Activated CD4-positive, alpha-beta T cell treated with anti-CD3 and anti-CD28 coated beads, Interleukin-2, amount 10 ng/mL, durations not matched to agents 7 days and 5 days (primary cell): ENCODE results near the gene CEP295NL. TPM values are rescaled to one million over a fixed set of nuclear protein-coding genes. Genes with fewer than 3 reads are reported as not detected.
"Not testable (repeated sequence)": the region's sequence is repeated elsewhere in the genome, so short reads cannot be mapped to it uniquely, and the experiment has no call there.

Source experiments
- CTCF ChIA-PET: fragments of 350-600 bp; sonication (Branson Sonifier 250); formaldehyde crosslinking; loops from one replicate; lab custom pipeline; 2021; ENCODE audit warnings: antibody characterized with exemption; lab: Charles Lee
- POLR2A ChIA-PET: fragments of 350-600 bp; sonication (Branson Sonifier 250); formaldehyde crosslinking; loops from one replicate; lab custom pipeline; 2021; ENCODE audit warnings: antibody characterized with exemption; lab: Charles Lee
- DNase-seq: peaks from one replicate; pipeline ENCODE4 v3.0.0-alpha.2; 2020
- H3K27ac Mint-ChIP-seq: one replicate; pipeline ENCODE4 v1.8.0; 2021; ENCODE audit warnings: mild to moderate bottlenecking, moderate library complexity, mixed read lengths
- H3K27me3 Mint-ChIP-seq: one replicate; pipeline ENCODE4 v1.8.0; 2021; ENCODE audit warnings: mixed read lengths
- H3K36me3 Mint-ChIP-seq: one replicate; pipeline ENCODE4 v1.8.0; 2021; ENCODE audit warnings: low read depth, mixed read lengths
- H3K4me1 Mint-ChIP-seq: one replicate; pipeline ENCODE4 v1.8.0; 2021; ENCODE audit warnings: mixed read lengths
- H3K4me3 Mint-ChIP-seq: one replicate; pipeline ENCODE4 v1.8.0; 2021; ENCODE audit warnings: mild to moderate bottlenecking, moderate library complexity, mixed read lengths
- H3K9me3 Mint-ChIP-seq: one replicate; pipeline ENCODE4 v1.8.0; 2021; ENCODE audit warnings: mixed read lengths
- total RNA-seq, 2 experiments: library from RNA; stranded (reverse); gene quantifications; one replicate each; pipeline ENCODE4 v1.2.3, GENCODE V29; 2021

The CEP295NL gene
- total RNA-seq, 2 experiments from 2014 or later = 0.10 TPM; not detected in 1

GRCh38 chr17:78886954-78887353 lies 16.0 kb downstream of the CEP295NL start:
- CTCF ChIA-PET = no interaction called here
- Mint-ChIP-seq H3K4me3 (no peak overlapping the region), H3K36me3 (no peaks in the 10 kb centered on the region), H3K9me3 (no peaks in the 10 kb centered on the region), H3K27ac (no peak overlapping the region), H3K27me3 (peaks cover 1% of the 10 kb centered on the region), H3K4me1 (peaks cover 50% of the 10 kb centered on the region)
- POLR2A ChIA-PET = interaction anchor here (0.6 kb wide), 1 partner anchor 8 kb away, joined by 3 read pairs; no protein-coding TSS in a partner anchor
- no peak for DNase-seq

- peaks cover 40% of the 10 kb centered on the region for H3K4me1 Mint-ChIP-seq
These were observed 17.0 kb downstream of the CEP295NL start for GRCh38 chr17:78885956-78886355.

GRCh38 chr17:78884876-78885667 lies 17.9 kb downstream of the CEP295NL start:
- ChIA-PET POLR2A (no interaction called here), CTCF (interaction anchor here (0.6 to 1.1 kb wide), 2 partner anchors 14 to 29 kb away, joined by 3 read pairs; no protein-coding TSS in a partner anchor)
- Mint-ChIP-seq H3K27ac (no peak overlapping the region), H3K9me3 (no peaks in the 10 kb centered on the region), H3K36me3 (no peaks in the 10 kb centered on the region), H3K27me3 (peaks cover 1% of the 10 kb centered on the region), H3K4me1 (peaks cover 34% of the 10 kb centered on the region), H3K4me3 (no peak overlapping the region)
- no peak for DNase-seq

More at GRCh38 chr17:78885956-78886355, 17.0 kb downstream of the CEP295NL start:
- Mint-ChIP-seq H3K27ac (no peak overlapping the region), H3K9me3 (no peaks in the 10 kb centered on the region), H3K36me3 (no peaks in the 10 kb centered on the region), H3K4me3 (no peak overlapping the region), H3K27me3 (peaks cover 1% of the 10 kb centered on the region)
- no peak for DNase-seq
- CTCF ChIA-PET = interaction anchor here (1.1 kb wide), 1 partner anchor 13 kb away, joined by 3 read pairs; no protein-coding TSS in a partner anchor
- POLR2A ChIA-PET = no interaction called here

GRCh38 chr17:78884148-78884825 lies 18.7 kb downstream of the CEP295NL start:
- H3K4me3 Mint-ChIP-seq = no peak overlapping the region
- CTCF ChIA-PET = interaction anchor here (1.5 kb wide), 1 partner anchor 14 kb away, joined by 3 read pairs; no protein-coding TSS in a partner anchor

GRCh38 chr17:78883533-78884131 lies 19.4 kb downstream of the CEP295NL start:
- peaks cover 3% of the 10 kb centered on the region for H3K27me3 Mint-ChIP-seq

More at GRCh38 chr17:78884148-78884825, 18.7 kb downstream of the CEP295NL start:
- POLR2A ChIA-PET = no interaction called here
- H3K9me3 Mint-ChIP-seq = no peaks in the 10 kb centered on the region
- peak overlapping the region; percentile 19 for H3K27ac Mint-ChIP-seq
- H3K4me1 Mint-ChIP-seq = peaks cover 32% of the 10 kb centered on the region
- no peak for DNase-seq
- H3K36me3 Mint-ChIP-seq = no peaks in the 10 kb centered on the region
- peaks cover 1% of the 10 kb centered on the region for H3K27me3 Mint-ChIP-seq

GRCh38 chr17:78883089-78883532 lies 19.9 kb downstream of the CEP295NL start:
- H3K27me3 Mint-ChIP-seq = peaks cover 3% of the 10 kb centered on the region
- peak overlapping the region; percentile 80 for H3K27ac Mint-ChIP-seq
- H3K9me3 Mint-ChIP-seq = no peaks in the 10 kb centered on the region
- H3K4me3 Mint-ChIP-seq = no peak overlapping the region
- peaks cover 36% of the 10 kb centered on the region for H3K4me1 Mint-ChIP-seq
- no peaks in the 10 kb centered on the region for H3K36me3 Mint-ChIP-seq
- ChIA-PET POLR2A (no interaction called here), CTCF (interaction anchor here (1.0 to 1.5 kb wide), 3 partner anchors 15 to 44 kb away, joined by 3 to 4 read pairs (median 3); no protein-coding TSS in a partner anchor)
- DNase-seq = no peak

More at GRCh38 chr17:78883533-78884131, 19.4 kb downstream of the CEP295NL start:
- Mint-ChIP-seq H3K4me3 (no peak overlapping the region), H3K27ac (no peak overlapping the region), H3K4me1 (peaks cover 32% of the 10 kb centered on the region), H3K36me3 (no peaks in the 10 kb centered on the region), H3K9me3 (no peaks in the 10 kb centered on the region)
- ChIA-PET POLR2A (no interaction called here), CTCF (interaction anchor here (1.0 to 1.5 kb wide), 3 partner anchors 15 to 44 kb away, joined by 3 to 4 read pairs (median 3); no protein-coding TSS in a partner anchor)
- DNase-seq = no peak

GRCh38 chr17:78882540-78883088 lies 20.4 kb downstream of the CEP295NL start:
- CTCF ChIA-PET = interaction anchor here (0.8 to 1.4 kb wide), 3 partner anchors 16 to 45 kb away, joined by 3 to 4 read pairs (median 3); no protein-coding TSS in a partner anchor
- DNase-seq = no peak
- Mint-ChIP-seq H3K27ac (peak overlapping the region; percentile 80), H3K36me3 (no peaks in the 10 kb centered on the region), H3K27me3 (peaks cover 3% of the 10 kb centered on the region), H3K4me1 (peaks cover 37% of the 10 kb centered on the region), H3K4me3 (no peak overlapping the region), H3K9me3 (no peaks in the 10 kb centered on the region)
- POLR2A ChIA-PET = no interaction called here

- no peaks in the 10 kb centered on the region for H3K36me3 Mint-ChIP-seq
These were observed 23.3 kb downstream of the CEP295NL start for GRCh38 chr17:78879635-78880186.

GRCh38 chr17:78878871-78879527 lies 24.0 kb downstream of the CEP295NL start:
- Mint-ChIP-seq H3K4me1 (peaks cover 43% of the 10 kb centered on the region), H3K27me3 (peaks cover 5% of the 10 kb centered on the region), H3K27ac (peak overlapping the region; percentile 83), H3K36me3 (no peaks in the 10 kb centered on the region), H3K4me3 (peak overlapping the region; percentile 34), H3K9me3 (no peaks in the 10 kb centered on the region)
- CTCF ChIA-PET = interaction anchor here (1.3 kb wide), 1 partner anchor 19 kb away, joined by 3 read pairs; no protein-coding TSS in a partner anchor
- DNase-seq = no peak
- POLR2A ChIA-PET = interaction anchor here (0.7 kb wide), 1 partner anchor 13 kb away, joined by 5 read pairs; no protein-coding TSS in a partner anchor

More at GRCh38 chr17:78879635-78880186, 23.3 kb downstream of the CEP295NL start:
- POLR2A ChIA-PET = no interaction called here
- peaks cover 5% of the 10 kb centered on the region for H3K27me3 Mint-ChIP-seq
- H3K9me3 Mint-ChIP-seq = no peaks in the 10 kb centered on the region
- peak overlapping the region; percentile 83 for H3K27ac Mint-ChIP-seq
- CTCF ChIA-PET = interaction anchor here (1.3 kb wide), 1 partner anchor 19 kb away, joined by 3 read pairs; no protein-coding TSS in a partner anchor
- H3K4me3 Mint-ChIP-seq = peak overlapping the region; percentile 34
- DNase-seq = peak; percentile 28
- H3K4me1 Mint-ChIP-seq = peaks cover 43% of the 10 kb centered on the region

GRCh38 chr17:78878261-78878660 lies 24.7 kb downstream of the CEP295NL start:
- H3K4me3 Mint-ChIP-seq = no peak overlapping the region
- H3K36me3 Mint-ChIP-seq = no peaks in the 10 kb centered on the region
- peaks cover 38% of the 10 kb centered on the region for H3K4me1 Mint-ChIP-seq
- no peak for DNase-seq
- peaks cover 5% of the 10 kb centered on the region for H3K27me3 Mint-ChIP-seq
- ChIA-PET POLR2A (no interaction called here), CTCF (no interaction called here)
- H3K27ac Mint-ChIP-seq = peak overlapping the region; percentile 9
- H3K9me3 Mint-ChIP-seq = no peaks in the 10 kb centered on the region

- POLR2A ChIA-PET = interaction anchor here (0.7 kb wide), 1 partner anchor 64 kb away, joined by 3 read pairs; no protein-coding TSS in a partner anchor
- H3K27me3 Mint-ChIP-seq, H3K4me3 Mint-ChIP-seq, H3K27ac Mint-ChIP-seq, CTCF ChIA-PET, DNase-seq, H3K36me3 Mint-ChIP-seq, H3K9me3 Mint-ChIP-seq: not testable (repeated sequence)
- H3K4me1 Mint-ChIP-seq = peaks cover 28% of the 10 kb centered on the region
These were observed 26.0 kb downstream of the CEP295NL start for GRCh38 chr17:78876954-78877517.
